ENCODE data around the gene PTPRK. TPM values are rescaled to one million over a fixed set of nuclear protein-coding genes. Genes with fewer than 3 reads are reported as not detected.

PTPRK gene
- total RNA-seq, 1 experiment from 2014 or later: 53.8 TPM

DNA sequence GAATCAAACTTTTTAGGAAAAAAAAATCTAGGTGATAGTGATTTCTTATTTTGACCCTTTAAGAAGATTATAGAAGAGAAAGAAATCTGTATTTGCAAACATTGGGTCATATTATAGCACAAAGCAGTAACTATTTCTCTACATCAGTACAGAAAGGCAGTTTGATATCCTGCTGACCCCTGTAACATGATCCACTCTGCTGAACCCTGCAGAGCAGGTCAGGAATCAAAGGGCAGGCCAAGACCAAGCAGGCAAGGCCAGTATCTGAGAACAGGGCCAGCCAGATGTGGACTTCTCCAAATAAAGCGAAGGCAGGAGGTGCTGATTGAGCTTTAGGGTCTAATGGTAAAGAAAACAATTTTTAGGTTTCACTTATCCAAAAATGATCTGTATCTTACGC is 239.4 kb downstream of the PTPRK start:
- H3K4me2 ChIP-seq (ENCODE audit: low read length): no peak overlapping the region
- no peaks in the 10 kb centered on the region for H3K27me3 ChIP-seq (ENCODE audit: low read length)
- H3K9ac ChIP-seq (ENCODE audit: low read length): no peak overlapping the region
- no peak overlapping the region for H3K4me3 ChIP-seq (ENCODE audit: low read length)
- ChIA-PET CTCF (no interaction called here), POLR2A (ENCODE audit: unreplicated experiment) (no interaction called here)
- H3K9me3 ChIP-seq (ENCODE audit: low read length): no peaks in the 10 kb centered on the region
- H3K4me1 ChIP-seq (ENCODE audit: insufficient read depth, low read length): peaks cover 5% of the 10 kb centered on the region
- H2AFZ ChIP-seq (ENCODE audit: low read length): no peak overlapping the region
- ATAC-seq: no peak
- H3K27ac ChIP-seq (ENCODE audit: low read length): no peak overlapping the region
- no TSS peak for BruUV-seq (replicated peaks)
- no peaks in the 10 kb centered on the region for H3F3A ChIP-seq (ENCODE audit: low read length, unreplicated experiment)
- H3K9me2 ChIP-seq (replicated peaks; ENCODE audit: low read length): no peaks in the 10 kb centered on the region
- intact Hi-C loops (cut with micrococcal nuclease): no loop called here
- TF ChIP-seq, protein P1, sequence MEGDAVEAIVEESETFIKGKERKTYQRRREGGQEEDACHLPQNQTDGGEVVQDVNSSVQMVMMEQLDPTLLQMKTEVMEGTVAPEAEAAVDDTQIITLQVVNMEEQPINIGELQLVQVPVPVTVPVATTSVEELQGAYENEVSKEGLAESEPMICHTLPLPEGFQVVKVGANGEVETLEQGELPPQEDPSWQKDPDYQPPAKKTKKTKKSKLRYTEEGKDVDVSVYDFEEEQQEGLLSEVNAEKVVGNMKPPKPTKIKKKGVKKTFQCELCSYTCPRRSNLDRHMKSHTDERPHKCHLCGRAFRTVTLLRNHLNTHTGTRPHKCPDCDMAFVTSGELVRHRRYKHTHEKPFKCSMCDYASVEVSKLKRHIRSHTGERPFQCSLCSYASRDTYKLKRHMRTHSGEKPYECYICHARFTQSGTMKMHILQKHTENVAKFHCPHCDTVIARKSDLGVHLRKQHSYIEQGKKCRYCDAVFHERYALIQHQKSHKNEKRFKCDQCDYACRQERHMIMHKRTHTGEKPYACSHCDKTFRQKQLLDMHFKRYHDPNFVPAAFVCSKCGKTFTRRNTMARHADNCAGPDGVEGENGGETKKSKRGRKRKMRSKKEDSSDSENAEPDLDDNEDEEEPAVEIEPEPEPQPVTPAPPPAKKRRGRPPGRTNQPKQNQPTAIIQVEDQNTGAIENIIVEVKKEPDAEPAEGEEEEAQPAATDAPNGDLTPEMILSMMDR (conservative IDR thresholded peaks at IDR 0.05; ENCODE audit: low read depth, low read length): no peak
- TF ChIP-seq EZH2phosphoT487 (IDR thresholded peaks at IDR 0.05; ENCODE audit: borderline replicate concordance, low read length): no peak
- TF ChIP-seq EZH2 (IDR thresholded peaks at IDR 0.05; ENCODE audit: low read length, unreplicated experiment): no peak
- no peaks in the 10 kb centered on the region for H3K36me3 ChIP-seq (ENCODE audit: low read depth, low read length)
- H4K20me1 ChIP-seq (ENCODE audit: low read length): no peaks in the 10 kb centered on the region
- no peak for DNase-seq
- H3K79me2 ChIP-seq (ENCODE audit: low read length): no peaks in the 10 kb centered on the region

DNA sequence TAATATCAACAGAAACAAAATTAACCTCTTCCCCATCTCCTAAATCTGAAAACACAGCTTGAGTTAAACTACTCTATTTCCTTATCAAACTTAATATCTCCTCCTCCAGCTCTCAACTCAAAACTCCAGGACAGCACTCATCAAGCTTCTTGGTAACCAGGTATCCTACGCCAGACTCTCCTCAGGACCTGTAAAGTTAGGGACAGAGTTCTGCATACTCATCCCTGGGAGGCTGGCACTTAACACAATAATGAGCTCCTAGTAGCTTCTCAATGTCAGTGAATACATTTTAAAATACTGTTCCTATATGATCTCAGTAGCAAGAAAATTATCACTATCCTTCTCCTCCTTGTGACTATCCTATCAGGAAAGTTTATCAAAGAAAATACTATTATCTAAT is 240.3 kb downstream of the PTPRK start:
- Histone ChIP-seq H2AFZ (ENCODE audit: low read length) (no peak overlapping the region), H3K9ac (ENCODE audit: low read length) (no peak overlapping the region), H3K9me3 (ENCODE audit: low read length) (no peaks in the 10 kb centered on the region), H4K20me1 (ENCODE audit: low read length) (no peaks in the 10 kb centered on the region), H3K79me2 (ENCODE audit: low read length) (no peaks in the 10 kb centered on the region), H3K4me3 (ENCODE audit: low read length) (no peak overlapping the region), H3K36me3 (ENCODE audit: low read depth, low read length) (no peaks in the 10 kb centered on the region), H3K27ac (ENCODE audit: low read length) (no peak overlapping the region), H3K4me1 (ENCODE audit: insufficient read depth, low read length) (peaks cover 14% of the 10 kb centered on the region), H3F3A (ENCODE audit: low read length, unreplicated experiment) (peaks cover 5% of the 10 kb centered on the region), H3K27me3 (ENCODE audit: low read length) (no peaks in the 10 kb centered on the region), H3K4me2 (ENCODE audit: low read length) (no peak overlapping the region), H3K9me2 (replicated peaks; ENCODE audit: low read length) (no peaks in the 10 kb centered on the region)
- intact Hi-C loops (cut with micrococcal nuclease): no loop called here
- no TSS peak for BruUV-seq (replicated peaks)
- TF ChIP-seq EZH2 (IDR thresholded peaks at IDR 0.05; ENCODE audit: low read length, unreplicated experiment) (no peak), EZH2phosphoT487 (IDR thresholded peaks at IDR 0.05; ENCODE audit: borderline replicate concordance, low read length) (no peak)
- TF ChIP-seq, protein P1 (conservative IDR thresholded peaks at IDR 0.05; ENCODE audit: low read depth, low read length): no peak
- no peak for ATAC-seq
- no peak for DNase-seq
- ChIA-PET CTCF (no interaction called here), POLR2A (ENCODE audit: unreplicated experiment) (no interaction called here)

DNA sequence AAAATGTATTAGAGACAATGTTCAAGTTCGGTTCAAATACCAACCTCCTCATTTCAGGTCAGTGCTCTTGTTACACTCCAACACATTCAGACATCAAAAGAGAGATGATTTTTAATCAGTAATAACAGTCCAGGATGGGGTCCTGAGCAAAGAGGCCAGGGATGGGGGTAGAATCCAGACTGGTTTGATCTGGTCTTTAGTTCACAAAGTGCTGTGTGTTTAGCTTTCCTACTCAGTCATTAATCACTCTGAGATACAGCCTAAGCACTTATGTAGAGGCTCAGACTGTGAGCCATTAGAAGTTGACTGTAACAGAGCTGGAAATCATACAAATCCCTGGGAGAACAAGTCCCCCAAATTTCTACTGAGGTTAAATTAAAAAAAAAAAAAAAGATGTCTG is 241.6 kb downstream of the PTPRK start:
- H3K36me3 ChIP-seq (ENCODE audit: low read depth, low read length): no peaks in the 10 kb centered on the region
- H3K9me2 ChIP-seq (replicated peaks; ENCODE audit: low read length): no peaks in the 10 kb centered on the region
- peaks cover 6% of the 10 kb centered on the region; the same call in 1 of the 2 replicates for H3K79me2 ChIP-seq (ENCODE audit: low read length)
- BruUV-seq (replicated peaks): no TSS peak
- ChIA-PET POLR2A (ENCODE audit: unreplicated experiment) (interaction anchor here (0.6 kb wide), 1 partner anchor 609 kb away, joined by 9 read pairs; no protein-coding TSS in a partner anchor), CTCF (no interaction called here)
- H3K27me3 ChIP-seq (ENCODE audit: low read length): no peaks in the 10 kb centered on the region
- H3F3A ChIP-seq (ENCODE audit: low read length, unreplicated experiment): peaks cover 7% of the 10 kb centered on the region
- TF ChIP-seq, protein P1 (conservative IDR thresholded peaks at IDR 0.05; ENCODE audit: low read depth, low read length): no peak
- TF ChIP-seq EZH2phosphoT487 (IDR thresholded peaks at IDR 0.05; ENCODE audit: borderline replicate concordance, low read length) (no peak), EZH2 (IDR thresholded peaks at IDR 0.05; ENCODE audit: low read length, unreplicated experiment) (no peak)
- no peak overlapping the region for H2AFZ ChIP-seq (ENCODE audit: low read length)
- H3K4me1 ChIP-seq (ENCODE audit: insufficient read depth, low read length): peaks cover 21% of the 10 kb centered on the region
- H3K27ac ChIP-seq (ENCODE audit: low read length): no peak overlapping the region
- no peak overlapping the region for H3K4me3 ChIP-seq (ENCODE audit: low read length)
- intact Hi-C loops (cut with micrococcal nuclease): no loop called here
- ATAC-seq (no peak), DNase-seq (no peak)
- H3K9me3 ChIP-seq (ENCODE audit: low read length): no peaks in the 10 kb centered on the region
- H4K20me1 ChIP-seq (ENCODE audit: low read length): no peaks in the 10 kb centered on the region
- H3K9ac ChIP-seq (ENCODE audit: low read length): no peak overlapping the region
- H3K4me2 ChIP-seq (ENCODE audit: low read length): no peak overlapping the region

Measured in PC-3 (cell line).